ENCODE results near the gene FAM111A.

DNA sequence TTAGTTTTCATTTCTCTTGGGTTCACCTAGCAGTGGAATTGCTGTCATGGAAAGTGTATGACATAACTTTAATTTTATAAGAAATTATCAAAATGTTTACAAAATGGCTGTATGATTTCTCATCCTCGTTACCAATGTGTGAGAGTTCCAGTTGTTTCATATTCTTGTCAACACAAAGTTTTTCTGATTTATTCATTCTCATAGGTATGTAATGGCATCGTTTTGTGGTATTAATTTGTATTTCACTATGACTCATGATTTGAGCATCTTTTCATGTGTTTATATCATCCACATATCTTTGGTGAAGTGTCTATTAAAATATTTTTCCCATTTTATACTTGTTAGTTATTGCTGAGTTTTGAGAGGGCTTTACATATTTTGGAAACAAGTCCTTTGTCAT is 30.2 kb upstream of the FAM111A start:
- TF ChIP-seq POLR2A (IDR thresholded peaks at IDR 0.05), result no peak
- TF ChIP-seq, protein P1, sequence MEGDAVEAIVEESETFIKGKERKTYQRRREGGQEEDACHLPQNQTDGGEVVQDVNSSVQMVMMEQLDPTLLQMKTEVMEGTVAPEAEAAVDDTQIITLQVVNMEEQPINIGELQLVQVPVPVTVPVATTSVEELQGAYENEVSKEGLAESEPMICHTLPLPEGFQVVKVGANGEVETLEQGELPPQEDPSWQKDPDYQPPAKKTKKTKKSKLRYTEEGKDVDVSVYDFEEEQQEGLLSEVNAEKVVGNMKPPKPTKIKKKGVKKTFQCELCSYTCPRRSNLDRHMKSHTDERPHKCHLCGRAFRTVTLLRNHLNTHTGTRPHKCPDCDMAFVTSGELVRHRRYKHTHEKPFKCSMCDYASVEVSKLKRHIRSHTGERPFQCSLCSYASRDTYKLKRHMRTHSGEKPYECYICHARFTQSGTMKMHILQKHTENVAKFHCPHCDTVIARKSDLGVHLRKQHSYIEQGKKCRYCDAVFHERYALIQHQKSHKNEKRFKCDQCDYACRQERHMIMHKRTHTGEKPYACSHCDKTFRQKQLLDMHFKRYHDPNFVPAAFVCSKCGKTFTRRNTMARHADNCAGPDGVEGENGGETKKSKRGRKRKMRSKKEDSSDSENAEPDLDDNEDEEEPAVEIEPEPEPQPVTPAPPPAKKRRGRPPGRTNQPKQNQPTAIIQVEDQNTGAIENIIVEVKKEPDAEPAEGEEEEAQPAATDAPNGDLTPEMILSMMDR (IDR thresholded peaks at IDR 0.05 in 8 of 11, conservative IDR thresholded peaks at IDR 0.05 in 3 of 11), result no peak
